Activated T-helper 1 cell treated with anti-CD3 and anti-CD28 coated beads, Interleukin-2, amount 50 U/mL, for 16 hours (primary cell): ENCODE data around the gene FARP1.
"Not testable (repeated sequence)": the region's sequence is repeated elsewhere in the genome, so short reads cannot be mapped to it uniquely, and the experiment has no call there.

Experiments used
- DNase-seq, 2 donors: peaks; one replicate each; pipeline ENCODE4 v3.0.0-alpha.2; 2020; ENCODE audit warnings: low read depth in 1 of 2, low spot score in 1 of 2

FARP1 gene

DNA sequence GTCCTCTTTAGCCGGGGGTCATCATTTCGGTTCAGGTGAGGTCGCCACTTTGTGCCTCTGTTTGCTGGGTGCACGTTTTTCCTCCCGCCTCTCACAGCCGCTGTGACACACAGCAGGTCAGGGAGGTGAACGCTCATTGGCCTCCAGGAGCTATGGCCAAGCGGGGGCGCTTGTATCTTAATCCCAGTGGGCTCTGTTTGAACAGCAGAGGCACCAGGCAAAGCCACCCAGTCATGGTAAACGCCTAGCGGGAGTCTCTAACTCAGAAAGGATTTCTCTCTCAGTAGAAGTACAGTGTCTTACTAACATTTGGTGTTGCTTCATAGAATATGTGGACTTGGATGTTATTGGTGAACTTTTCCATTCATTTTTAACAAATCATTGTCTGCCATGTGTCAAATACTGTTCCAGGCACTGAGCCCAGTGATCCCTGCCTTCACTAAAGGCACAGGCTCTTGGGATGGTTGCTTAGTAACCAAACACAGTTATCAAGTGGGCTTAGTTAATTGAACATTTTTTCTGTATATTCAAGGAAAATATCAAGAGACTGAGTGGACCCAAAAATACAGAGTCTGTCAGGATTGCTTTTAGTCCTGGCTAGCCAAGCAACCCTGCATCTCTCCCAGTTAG is 247.3 kb downstream of the FARP1 start:
- no peak for DNase-seq

DNA sequence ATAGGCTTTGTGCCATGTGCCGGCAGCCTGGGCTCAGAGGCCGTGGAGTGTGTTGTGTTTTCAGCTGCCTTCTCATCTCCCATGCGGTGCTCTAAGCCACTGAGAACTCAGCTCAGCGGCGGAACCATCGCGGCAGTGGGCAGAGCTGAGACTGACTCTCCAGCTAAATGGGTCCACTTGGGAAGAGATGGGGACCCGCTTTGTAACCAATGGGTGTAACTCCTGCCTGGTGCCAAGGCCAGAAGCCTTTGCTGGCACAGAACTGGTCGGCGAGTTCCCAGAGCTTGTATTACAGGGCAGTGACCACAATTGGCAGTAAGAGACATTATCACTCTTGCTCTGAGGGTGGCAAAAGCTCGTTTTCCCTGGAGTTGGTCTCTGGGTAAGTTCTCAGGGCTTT is 251.0 kb downstream of the FARP1 start:
- DNase-seq: no peak

DNA sequence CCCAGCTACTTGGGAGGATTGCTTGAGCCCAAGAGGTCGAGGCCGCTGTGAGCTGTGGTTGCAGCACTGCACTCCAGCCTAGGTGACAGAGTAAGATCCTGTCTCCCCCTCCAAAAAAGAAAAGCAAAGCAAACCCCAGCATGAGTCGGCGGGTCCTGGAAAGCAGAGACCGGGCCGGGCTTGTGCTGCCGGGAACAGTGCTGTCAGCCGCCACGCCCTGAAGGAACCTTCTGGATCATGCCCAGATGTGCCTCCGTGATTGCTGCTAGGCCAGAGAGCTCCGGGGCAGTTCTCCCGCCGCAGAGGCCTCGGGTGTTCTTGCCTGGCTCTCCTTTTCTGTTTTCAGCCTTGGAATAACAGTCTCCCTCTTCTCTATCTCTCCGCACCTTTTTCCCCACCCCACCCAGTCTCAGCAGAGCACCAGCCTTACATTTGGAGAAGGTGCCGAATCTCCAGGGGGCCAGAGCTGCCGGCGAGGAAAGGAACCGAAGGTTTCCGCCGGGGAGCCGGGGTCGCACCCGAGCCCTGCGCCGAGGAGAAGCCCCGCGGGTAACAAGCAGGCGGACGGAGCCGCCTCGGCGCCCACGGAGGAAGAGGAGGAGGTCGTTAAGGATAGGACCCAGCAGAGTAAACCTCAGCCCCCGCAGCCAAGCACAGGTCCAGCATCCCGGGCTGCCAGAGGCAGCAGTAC is 252.1 kb downstream of the FARP1 start:
- no peak for DNase-seq

DNA sequence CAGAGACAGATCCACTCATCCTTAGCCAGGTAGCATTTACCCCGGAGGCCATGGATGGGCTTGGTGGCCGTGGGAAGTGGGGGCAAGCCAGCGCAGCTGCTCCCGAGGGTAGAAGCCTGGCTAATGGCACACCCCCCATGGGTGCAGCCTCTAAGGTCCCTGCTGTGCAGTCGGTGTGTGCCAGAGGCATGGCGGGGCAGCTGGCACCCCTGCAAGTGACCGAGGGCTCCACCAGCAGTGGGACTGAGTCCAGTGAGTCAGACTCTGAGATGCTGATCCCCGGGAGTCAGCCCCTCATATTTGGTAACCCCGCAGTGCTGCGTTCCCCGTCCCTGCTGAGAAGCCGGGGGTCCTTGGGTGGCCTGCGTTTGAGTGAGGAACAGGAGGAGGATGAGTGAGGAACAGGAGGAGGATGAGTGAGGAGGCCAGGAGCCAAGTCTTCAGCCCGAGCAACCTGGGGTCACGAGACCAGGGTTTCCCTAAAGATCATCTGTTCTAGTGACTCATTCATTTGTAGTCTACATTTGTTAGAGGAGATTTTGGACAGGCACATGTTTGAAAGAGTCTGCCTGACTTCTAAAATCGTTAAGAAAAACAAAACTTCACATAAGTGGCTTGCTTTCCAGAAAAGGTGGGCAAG is 253.3 kb downstream of the FARP1 start:
- DNase-seq: no peak

DNA sequence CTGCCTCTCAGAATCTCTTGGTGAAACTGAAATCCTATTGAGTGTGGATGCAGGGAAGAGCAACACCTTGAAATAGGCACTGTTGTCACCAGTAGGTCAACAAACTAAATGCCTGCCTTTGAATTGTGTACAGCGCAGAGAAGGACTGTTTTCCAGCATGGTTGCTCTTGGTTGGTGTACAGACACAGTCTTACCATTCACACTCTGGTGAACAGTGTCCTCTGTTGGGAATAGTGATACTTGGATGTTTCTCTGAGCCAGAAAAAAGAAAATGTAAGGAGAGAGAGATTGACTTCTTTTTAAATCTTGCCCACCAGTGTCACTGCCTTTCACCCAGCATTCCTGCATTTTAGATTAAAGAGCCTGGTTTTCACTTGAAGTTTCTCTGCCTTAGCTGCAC is 254.3 kb downstream of the FARP1 start:
- DNase-seq: no peak

DNA sequence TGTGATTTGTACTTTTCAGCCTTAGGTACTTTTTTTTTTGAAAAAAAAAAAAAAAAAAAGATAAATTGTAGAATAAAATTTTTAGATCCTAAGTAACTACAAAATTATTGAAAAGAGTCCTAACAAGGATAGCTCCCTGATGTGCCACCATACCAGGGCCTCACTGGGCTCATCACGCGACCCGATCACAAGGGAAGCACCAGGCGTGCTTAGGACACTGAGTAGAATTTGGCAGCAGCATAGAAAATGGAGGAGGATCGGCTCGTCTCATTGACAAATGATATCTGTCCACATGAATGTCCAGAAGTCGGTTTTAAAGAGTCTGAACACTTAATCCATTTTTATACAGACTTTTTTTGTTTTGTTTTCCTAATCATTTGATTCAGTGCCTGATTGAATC is 255.0 kb downstream of the FARP1 start:
- no peak for DNase-seq

DNA sequence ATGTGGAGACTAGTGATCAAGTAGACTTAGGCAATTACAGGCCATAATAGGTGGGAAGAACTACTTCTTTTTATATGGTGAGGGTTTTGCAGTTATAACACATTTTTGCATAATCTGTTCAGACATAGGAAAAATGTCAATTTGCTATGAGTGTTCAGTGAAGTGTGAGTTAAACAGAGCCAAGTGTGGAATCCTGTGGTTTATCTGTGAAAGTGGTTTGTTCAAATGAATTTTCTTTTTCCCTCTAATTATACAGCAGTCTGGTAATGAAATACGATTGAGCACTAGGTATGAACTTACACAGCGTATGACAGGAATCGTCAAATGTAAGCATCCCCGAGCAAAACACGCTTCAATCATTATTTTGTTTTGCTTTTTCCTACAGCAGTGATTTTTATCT is 255.7 kb downstream of the FARP1 start:
- no peak for DNase-seq

DNA sequence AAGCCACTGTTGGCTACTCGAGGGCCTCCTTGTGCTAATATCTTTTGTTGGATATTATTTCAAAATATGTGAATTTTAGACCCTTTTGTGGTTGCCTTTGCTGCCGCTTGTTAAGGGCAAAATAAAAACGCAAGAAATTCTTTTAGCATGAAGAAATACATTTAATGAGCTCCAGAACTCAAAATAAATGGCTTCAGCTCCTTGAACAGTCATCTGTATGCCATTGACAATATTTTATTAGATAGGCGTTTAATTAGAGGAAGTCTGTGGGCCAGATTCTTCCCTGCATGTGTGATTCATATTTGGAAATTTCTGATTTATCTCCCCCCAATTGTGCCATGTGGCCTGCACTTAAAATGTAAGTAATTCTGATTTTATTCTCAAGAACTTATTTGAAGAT is 256.9 kb downstream of the FARP1 start:
- DNase-seq: no peak

DNA sequence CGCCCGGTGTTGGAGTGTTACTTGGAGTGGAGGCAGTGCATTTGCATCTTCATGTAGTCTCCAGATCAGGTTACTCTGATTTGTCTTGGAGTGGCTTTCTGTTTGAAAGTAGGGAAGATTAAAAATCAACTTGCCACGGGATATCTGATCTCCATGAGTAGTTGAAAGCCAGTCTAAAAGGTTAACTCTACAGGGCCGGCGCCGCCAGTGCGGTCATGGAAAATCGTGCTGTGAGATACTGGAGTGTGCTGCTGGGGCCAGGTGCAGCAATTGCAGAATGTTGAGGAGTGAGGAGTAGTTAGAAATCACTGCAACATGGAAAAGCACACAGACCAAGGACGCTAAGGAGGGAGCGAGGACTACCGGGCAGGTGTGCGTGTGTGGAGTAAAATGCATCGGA is 259.0 kb downstream of the FARP1 start:
- no peak for DNase-seq

DNA sequence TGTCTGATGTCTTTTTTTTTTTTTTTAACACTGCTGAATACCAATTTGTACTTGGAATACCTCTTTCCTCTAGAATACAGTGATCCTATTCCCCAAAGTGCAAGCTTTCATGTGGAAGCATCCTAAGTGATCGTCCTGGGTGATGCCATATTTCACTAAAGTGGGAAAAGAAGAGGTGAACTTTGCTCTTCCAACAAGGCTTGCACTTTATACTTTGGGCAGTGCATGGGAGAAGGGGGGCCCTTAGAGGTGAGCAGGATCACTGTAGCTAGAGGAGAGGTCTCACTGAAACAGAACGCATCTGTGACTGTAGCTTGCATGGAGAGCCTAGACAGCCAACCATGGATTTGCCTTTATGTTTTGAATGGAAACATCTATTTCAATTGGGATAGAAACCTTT is 260.2 kb downstream of the FARP1 start:
- DNase-seq: no peak

DNA sequence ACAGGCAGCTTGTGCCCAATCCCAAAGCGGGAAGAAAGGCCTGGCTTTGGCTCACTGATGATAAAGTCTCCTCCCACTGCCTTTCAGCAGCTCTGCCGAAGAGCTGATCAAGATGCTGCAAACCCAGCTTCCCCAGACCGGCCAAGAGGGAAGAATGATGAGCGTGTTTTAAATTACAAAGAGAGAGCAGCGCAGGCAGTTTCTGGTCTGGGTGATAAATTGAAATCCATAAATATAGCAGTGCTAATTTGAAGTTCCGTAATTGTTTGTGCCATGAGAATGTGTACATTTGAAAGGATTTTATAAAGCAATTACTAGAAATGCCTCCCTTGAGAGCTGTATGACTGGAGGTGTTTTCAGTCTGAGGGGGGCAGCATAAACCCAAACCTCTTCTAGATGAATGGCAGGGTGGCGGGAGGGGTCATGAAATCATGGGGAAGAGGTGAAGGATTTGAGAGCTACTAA is 262.2 kb downstream of the FARP1 start:
- no peak for DNase-seq

DNA sequence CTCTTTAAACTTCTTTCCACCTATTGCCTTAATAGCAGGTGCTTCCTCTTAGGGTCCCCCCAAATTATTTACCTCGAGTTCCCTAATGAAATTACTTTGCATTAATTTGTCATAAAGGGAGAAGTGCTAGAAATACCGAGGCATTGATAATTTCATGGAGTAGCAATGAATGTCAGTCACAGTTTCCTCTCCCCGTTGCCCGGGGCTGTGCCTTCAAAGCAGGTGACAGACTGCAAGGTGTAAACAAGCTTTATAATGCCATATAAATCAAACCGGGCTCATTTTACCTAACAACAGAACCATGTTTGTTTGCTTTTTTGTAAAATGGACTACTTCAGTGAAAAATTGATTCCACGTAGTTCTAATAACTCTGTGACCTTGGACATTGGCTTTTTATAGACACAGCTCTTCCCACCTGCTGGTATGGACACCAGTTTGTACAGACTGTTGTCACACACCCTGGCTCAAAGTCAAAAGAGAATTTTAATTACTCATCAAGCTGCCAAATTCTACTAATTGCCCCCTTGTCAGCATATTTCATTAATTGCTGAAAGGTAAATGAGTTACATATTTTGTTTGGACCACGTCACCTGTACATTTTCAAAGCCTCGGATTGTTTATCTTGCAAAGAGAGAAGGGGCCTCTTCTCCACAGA is 262.9 kb downstream of the FARP1 start:
- DNase-seq: no peak

DNA sequence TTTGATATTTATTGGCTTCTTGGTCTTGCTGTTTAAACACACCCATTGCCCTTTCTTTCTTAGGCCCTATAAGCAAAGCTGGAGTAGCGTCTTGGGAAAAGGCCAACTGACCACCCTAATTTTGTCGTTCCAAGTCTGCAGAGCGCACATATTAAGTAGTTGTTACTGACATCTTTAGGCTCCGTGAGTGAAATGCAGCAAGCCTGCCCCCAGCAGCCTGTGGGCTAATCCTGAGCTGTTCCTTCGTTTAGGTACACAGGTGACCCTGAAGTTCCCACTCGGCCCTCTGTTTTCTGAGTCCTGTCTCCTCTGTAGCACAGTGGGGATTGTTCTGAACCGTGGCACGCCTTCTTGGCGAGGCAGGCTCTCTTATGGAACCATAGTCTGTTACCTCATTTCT is 263.5 kb downstream of the FARP1 start:
- no peak for DNase-seq

DNA sequence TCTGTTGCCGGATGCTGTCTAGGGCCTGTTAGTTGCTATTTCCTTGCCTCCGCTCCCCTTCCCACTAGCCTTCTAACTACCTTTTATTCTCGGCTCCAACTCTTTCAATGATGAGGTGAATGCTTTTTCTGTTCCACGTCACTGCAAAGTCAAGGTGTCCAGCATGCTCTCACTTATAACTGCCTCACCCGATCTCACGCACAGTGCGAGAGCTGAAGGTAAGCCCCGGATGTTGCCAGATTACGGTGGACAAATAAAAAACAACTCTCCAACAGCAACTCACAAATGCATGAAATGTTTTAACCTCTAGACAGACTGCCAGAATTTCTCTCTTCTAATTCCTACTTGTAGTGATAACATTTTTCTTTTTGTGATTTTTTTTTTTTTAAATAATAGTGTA is 264.1 kb downstream of the FARP1 start:
- no peak for DNase-seq

DNA sequence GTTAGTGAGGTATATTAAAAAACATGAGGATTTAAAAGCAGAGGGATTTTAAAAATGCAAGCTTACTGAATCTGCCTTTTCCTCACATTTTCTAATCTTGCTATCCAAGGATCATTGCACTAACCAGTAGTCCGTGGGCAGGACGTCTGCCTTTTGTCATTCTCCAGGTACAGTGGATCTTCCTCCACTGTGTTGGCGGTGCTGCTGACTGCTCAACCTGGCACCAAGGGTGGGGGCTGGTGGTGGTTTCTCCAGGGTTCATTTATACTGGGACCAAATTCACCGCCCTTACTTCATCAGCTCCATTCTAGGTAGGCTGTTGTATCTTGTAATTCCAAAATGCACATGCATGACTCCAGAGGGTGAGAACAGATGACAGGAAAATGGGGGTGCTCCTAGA is 264.7 kb downstream of the FARP1 start:
- no peak for DNase-seq

DNA sequence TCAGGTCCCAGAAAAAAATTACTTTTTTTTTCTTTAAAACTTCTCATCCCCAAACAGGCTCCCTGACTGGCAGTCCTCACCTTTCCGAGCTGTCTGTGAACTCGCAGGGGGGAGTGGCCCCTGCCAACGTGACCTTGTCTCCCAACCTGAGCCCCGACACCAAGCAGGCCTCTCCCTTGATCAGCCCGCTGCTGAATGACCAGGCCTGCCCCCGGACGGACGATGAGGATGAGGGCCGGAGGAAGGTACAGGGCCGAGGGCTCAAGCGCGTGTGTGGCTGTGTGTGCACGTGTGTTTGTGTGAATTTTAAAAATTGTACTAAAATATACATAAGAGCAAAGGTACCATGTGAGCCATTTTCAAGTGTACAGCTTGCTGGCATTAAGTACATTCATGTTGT is 266.4 kb downstream of the FARP1 start:
- DNase-seq: no peak

DNA sequence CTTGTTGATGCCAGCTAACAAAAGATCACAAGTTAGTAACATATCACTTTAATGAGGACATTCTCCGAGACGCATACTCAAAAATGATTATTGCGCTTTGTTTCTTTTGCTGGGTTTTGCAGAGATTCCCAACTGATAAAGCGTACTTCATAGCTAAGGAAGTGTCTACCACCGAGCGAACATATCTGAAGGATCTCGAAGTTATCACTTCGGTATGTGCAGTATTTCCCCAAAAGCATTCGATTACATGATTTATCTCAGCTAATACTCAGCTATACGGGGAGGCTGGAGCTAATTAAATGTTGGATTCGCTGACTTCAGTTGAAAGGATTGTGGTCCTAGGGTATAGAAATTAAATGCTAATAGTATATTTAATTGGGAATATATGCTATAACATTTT is 267.7 kb downstream of the FARP1 start:
- no peak for DNase-seq

DNA sequence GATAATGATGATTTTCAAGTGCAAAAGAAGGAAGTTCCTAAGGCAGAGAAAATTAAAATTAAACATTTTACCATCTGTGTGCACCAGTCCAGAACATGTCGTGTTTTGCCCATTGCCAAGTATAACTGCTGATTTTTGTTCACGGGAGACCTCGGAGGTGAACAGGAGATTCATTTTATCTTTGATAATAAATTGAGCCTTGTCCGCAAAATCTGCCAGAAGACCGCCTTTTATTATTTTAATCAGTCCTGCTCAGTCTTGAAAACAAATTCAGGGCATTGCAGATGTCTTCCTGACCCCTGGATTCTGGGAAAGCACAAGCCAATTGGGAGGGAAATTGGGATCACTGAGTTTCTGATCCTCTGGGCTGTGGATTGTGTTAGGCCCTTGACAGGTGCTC is 268.1 kb downstream of the FARP1 start:
- DNase-seq: no peak

DNA sequence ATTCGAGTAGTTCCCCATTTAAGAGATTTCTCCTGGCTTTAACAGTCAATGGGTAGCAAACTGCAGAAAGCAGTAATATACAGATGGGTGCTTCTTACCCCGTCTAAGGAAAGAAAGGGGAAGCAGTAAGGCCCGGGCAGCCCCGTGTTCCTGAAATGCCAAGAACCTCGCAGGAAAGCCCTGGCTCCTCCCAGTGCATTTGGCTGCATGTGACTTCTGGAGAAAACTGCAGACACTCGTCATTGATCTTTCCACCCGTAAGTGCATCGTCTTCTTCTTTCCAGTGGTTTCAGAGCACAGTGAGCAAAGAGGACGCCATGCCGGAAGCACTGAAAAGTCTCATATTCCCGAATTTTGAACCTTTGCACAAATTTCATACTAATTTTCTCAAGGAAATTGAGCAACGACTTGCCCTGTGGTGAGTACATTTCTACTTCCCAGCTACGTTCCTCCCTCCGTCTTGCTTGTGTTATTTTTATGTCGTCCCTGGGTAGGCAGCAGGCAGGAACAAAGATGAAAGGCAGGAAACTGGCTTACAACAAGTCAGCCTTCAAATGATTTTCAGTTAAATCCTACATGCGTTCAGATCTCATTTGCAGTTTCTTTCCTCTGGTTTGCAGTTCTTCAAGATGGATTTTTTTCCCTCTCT is 268.8 kb downstream of the FARP1 start:
- DNase-seq: no peak

DNA sequence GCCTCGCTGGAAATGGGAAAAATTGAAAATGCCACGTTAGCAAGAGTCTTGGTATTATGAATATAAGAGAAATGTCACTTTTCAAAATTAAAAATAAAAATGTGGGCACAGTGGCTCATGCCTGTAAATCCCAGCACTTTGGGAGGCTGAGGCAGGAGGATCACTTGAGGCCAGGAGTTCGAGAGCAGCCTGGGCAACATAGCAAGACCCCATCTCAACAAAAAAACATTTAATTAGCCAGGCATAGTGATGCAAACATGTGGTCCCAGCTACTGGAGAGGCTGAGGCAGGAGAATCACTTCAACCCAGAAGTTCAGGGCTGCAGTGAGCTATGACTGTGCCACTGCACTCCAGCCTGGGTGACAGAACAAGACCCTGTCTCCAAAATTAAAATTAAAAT is 270.4 kb downstream of the FARP1 start:
- not testable (repeated sequence) for DNase-seq

DNA sequence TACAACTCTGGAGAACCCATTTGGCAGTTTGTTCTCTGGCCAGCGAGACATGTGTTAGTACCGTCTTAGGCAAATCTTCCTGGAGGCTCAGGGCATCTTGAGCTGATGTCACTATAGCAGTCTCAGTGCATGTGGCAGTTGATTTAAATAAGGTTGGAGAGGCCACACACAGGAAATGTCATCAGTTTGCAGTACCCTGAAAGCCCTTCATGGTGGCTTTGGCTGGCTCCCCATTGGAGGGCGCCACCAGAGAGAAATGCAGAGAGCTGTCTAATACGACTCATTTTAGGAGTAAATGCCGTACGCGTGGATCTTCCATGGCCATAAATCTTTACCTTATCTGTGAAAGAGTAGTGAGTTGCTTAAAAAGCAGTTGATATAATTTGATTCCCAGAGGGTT is 270.9 kb downstream of the FARP1 start:
- no peak for DNase-seq
